Measurements from ENCODE around the gene OSER1.
"Not testable (repeated sequence)": the region's sequence is repeated elsewhere in the genome, so short reads cannot be mapped to it uniquely, and the experiment has no call there.

Gene OSER1

DNA sequence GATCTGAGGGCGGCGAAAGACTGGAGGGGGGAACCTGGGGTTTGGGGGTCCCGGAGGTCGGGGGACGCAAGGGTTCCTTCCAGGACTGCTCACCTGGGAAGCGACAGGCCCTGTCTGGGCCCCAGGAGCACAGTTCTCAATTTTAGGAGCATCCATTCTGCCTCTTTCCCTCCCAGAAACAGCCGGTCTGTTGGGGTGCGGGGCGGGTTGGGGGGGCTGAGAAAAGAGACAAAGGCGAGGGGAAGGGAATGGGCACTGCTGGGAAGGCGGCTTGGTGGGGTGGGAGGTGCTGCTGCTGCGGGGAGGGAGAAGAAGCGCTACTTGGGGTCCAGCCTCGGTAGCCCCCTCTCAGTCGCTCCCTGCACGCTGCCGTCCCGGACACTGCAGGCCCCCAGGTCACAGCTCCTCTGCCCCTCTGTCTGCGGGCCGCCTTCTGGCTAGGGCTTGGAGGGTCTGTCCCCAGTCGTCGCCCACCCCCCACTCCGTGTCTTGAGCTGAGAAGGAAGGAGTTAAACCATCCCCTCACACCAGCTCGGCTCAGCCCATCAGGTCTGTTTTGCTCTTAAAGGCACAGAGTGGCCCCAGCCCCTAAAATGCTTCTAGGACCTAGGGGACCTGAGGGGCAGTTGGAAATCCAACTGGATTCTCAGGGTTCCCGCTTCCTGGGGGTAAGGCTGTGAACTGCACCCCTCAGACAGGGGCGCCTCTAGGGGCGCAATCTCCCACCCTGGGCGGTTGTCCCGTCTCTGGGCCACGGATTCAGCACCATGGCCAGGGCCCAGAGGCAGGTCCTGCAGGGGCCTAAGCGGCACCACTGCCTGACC is 37.2 kb upstream of the OSER1 start:
- H3K27ac ChIP-seq: no peak overlapping the region
- H3K9ac ChIP-seq: no peak overlapping the region
- no peak for TF ChIP-seq Cebpa-rat (IDR thresholded peaks at IDR 0.05)
- H3K4me1 ChIP-seq: no peaks in the 10 kb centered on the region
- H3K36me3 ChIP-seq: no peaks in the 10 kb centered on the region
- peaks cover 0 to 47% (median 18%) of the 10 kb centered on the region in 11 experiments; a peak in 13 of 22 replicates for H4K20me1 ChIP-seq
- H3K4me3 ChIP-seq: no peak overlapping the region
- H3K9me3 ChIP-seq (replicated peaks in 1 of 11): no peaks in the 10 kb centered on the region
- H3K4me2 ChIP-seq: no peak overlapping the region
- peaks cover 0 to 7% (median 4%) of the 10 kb centered on the region in 11 experiments; a peak in 5 of 22 replicates for H3K27me3 ChIP-seq

- Histone ChIP-seq H3K27ac (no peak within 1 kb of the TSS), H4K20me1 (peaks cover 0 to 45% (median 18%) of the 10 kb centered on the region in 11 experiments; a peak in 13 of 22 replicates), H3K9ac (no peak within 1 kb of the TSS), H3K4me2 (no peak within 1 kb of the TSS), H3K36me3 (no peaks in the 10 kb centered on the region), H3K4me3 (no peak within 1 kb of the TSS), H3K27me3 (peaks cover 0 to 7% (median 4%) of the 10 kb centered on the region in 11 experiments; a peak in 5 of 22 replicates), H3K9me3 (replicated peaks in 1 of 11) (no peaks in the 10 kb centered on the region), H3K4me1 (no peaks in the 10 kb centered on the region)
- TF ChIP-seq Cebpa-rat (IDR thresholded peaks at IDR 0.05): no peak
Measured at GRCh38 chr20:44247131-44247571, 36.6 kb upstream of the OSER1 start, which contains the start of gene GDAP1L1. GDAP1L1 (plus strand) TSS chr20:44247308; CDS start chr20:44247335, 27 bp downstream.

- TF ChIP-seq Cebpa-rat (IDR thresholded peaks at IDR 0.05): no peak
Measured at GRCh38 chr20:44245977-44246376, 35.4 kb upstream of the OSER1 start.

GRCh38 chr20:44241796-44242195 is 31.2 kb upstream of the OSER1 start:
- H4K20me1 ChIP-seq: peaks cover 0 to 13% (median 0%) of the 10 kb centered on the region in 11 experiments; a peak in 5 of 22 replicates
- TF ChIP-seq Cebpa-rat (IDR thresholded peaks at IDR 0.05): no peak
- no peak overlapping the region for H3K27ac ChIP-seq
- H3K9me3 ChIP-seq (replicated peaks in 1 of 11): no peaks in the 10 kb centered on the region
- H3K36me3 ChIP-seq: no peaks in the 10 kb centered on the region
- peaks cover 0 to under 1% (median 0%) of the 10 kb centered on the region in 11 experiments; a peak in 3 of 22 replicates for H3K27me3 ChIP-seq
- no peak overlapping the region for H3K4me2 ChIP-seq
- H3K4me3 ChIP-seq: no peak overlapping the region
- no peak overlapping the region for H3K9ac ChIP-seq
- H3K4me1 ChIP-seq: no peaks in the 10 kb centered on the region

More at GRCh38 chr20:44245977-44246376, 35.4 kb upstream of the OSER1 start:
- Histone ChIP-seq H3K4me1 (no peaks in the 10 kb centered on the region), H3K4me2 (no peak overlapping the region), H3K36me3 (no peaks in the 10 kb centered on the region), H3K9ac (no peak overlapping the region), H3K9me3 (replicated peaks in 1 of 11) (no peaks in the 10 kb centered on the region), H3K4me3 (no peak overlapping the region), H4K20me1 (peaks cover 0 to 44% (median 12%) of the 10 kb centered on the region in 11 experiments; a peak in 11 of 22 replicates), H3K27ac (no peak overlapping the region), H3K27me3 (peaks cover 0 to 7% (median 4%) of the 10 kb centered on the region in 11 experiments; a peak in 5 of 22 replicates)

GRCh38 chr20:44236840-44237239 is 26.3 kb upstream of the OSER1 start:
- H3K4me2 ChIP-seq; H3K36me3 ChIP-seq; H3K9ac ChIP-seq; H3K4me3 ChIP-seq; H3K27ac ChIP-seq; H3K9me3 ChIP-seq (replicated peaks in 1 of 11); H3K27me3 ChIP-seq; H4K20me1 ChIP-seq; H3K4me1 ChIP-seq: not testable (repeated sequence)

GRCh38 chr20:44235702-44236101 is 25.1 kb upstream of the OSER1 start:
- Histone ChIP-seq H3K27ac (no peak overlapping the region), H4K20me1 (no peaks in the 10 kb centered on the region), H3K4me2 (no peak overlapping the region), H3K4me1 (no peaks in the 10 kb centered on the region; a peak in 1 of 20 replicates), H3K36me3 (no peaks in the 10 kb centered on the region), H3K27me3 (no peaks in the 10 kb centered on the region), H3K4me3 (no peak overlapping the region), H3K9me3 (replicated peaks in 1 of 11) (no peaks in the 10 kb centered on the region), H3K9ac (no peak overlapping the region)
- TF ChIP-seq Cebpa-rat (IDR thresholded peaks at IDR 0.05): no peak

DNA sequence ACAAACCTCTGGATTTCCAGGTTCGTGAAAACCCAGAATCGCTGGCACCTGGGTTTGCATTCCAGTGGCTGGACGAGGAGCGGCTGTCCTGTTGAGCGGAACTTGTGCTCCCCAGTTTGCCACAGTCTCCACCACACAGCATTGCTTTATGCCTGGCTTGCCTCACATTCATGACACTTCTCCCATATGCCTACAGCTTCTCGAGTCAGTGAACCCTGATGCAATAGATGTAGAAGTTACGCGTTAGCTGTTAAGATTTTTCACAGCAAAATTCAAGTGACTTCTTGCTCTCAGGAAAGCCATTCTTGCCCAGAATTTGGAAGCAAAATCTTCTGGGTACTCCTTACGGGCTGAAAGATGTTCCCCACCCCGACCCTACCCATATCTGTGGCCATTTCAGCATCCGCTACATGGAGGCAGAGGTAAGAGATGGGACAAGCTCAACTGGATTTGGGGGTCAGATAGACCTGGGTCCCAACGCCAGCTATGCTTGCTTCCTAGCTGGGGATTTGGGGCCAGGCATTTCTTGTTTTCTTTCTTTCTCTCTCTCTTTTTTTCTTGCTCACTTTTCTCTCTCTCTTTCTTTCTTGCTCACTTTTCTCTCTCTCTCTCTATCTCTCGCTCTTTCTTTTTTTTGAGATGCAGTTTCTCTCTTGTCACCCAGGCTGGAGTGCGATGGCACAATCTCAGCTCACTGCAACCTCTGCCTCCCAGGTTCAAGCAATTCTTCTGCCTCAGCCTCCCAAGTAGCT is 24.2 kb upstream of the OSER1 start:
- Histone ChIP-seq H4K20me1 (no peaks in the 10 kb centered on the region), H3K27me3 (no peaks in the 10 kb centered on the region), H3K4me1 (no peaks in the 10 kb centered on the region; a peak in 1 of 20 replicates), H3K4me3 (no peak overlapping the region), H3K9ac (no peak overlapping the region), H3K36me3 (no peaks in the 10 kb centered on the region), H3K27ac (no peak overlapping the region), H3K4me2 (no peak overlapping the region), H3K9me3 (replicated peaks in 1 of 11) (no peaks in the 10 kb centered on the region)
- TF ChIP-seq Cebpa-rat (IDR thresholded peaks at IDR 0.05): no peak

DNA sequence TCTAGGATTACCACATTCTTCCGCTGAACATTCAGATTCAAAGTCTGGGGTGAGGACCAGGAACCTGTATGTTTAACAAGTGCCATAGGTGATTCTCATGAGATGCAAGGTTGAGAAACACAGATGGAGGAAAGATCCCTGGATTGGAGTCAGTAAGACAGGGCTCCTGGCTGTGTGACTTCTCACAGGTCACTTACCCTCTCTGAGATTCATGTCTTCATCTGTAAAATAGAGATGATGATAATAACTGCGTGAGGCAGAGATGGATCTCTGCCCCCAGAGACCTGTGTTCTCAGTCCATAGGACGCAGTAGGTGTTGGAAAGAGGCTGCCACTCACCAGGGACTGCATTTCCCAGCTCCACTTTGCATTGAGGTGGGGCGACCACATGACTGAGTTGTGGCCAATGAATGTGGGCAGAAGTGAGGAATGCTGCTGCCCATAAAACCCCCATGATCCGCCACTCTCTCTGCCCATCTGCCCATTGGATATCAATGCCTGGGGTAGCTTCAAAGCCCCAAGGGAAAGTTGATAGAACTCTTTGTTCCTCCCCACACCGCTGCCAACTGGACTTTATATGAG is 23.0 kb upstream of the OSER1 start:
- no peak for TF ChIP-seq Cebpa-rat (IDR thresholded peaks at IDR 0.05)
- Histone ChIP-seq H3K36me3 (no peaks in the 10 kb centered on the region), H3K4me1 (no peaks in the 10 kb centered on the region; a peak in 1 of 20 replicates), H3K27ac (no peak overlapping the region), H3K4me3 (no peak overlapping the region), H3K9me3 (replicated peaks in 1 of 11) (no peaks in the 10 kb centered on the region), H3K9ac (no peak overlapping the region), H3K4me2 (no peak overlapping the region), H4K20me1 (no peaks in the 10 kb centered on the region; a peak in 1 of 22 replicates), H3K27me3 (no peaks in the 10 kb centered on the region)

DNA sequence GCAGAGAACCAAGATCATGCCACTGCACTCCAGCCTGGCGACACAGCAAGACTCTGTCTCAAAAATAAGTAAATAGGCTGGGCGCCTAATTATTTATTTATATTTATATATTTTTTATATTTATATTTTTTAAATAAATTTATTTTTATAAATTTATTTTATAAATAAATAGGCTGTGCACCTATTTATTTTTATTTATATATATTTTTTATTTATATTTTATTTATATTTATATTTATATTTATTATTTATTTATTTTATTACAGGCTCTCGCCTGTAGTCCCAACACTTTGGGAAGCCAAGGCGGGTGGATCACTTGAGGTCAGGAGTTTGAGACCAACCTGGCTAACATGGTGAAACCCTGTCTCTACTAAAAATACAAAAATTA is 21.9 kb upstream of the OSER1 start:
- H4K20me1 ChIP-seq; H3K27me3 ChIP-seq; H3K4me3 ChIP-seq; H3K9ac ChIP-seq; H3K36me3 ChIP-seq; H3K4me2 ChIP-seq; H3K9me3 ChIP-seq (replicated peaks in 1 of 11); H3K4me1 ChIP-seq; H3K27ac ChIP-seq: not testable (repeated sequence)
